RWPE1 (cell line): ENCODE results near the gene KCNQ5.

ENCODE experiments used
- CTCF ChIA-PET: fragments of 350-600 bp; sonication (Branson Sonifier 250); formaldehyde crosslinking; extraction: SDS; loops from one replicate; lab custom pipeline; 2021; lab: Yijun Ruan, JAX
- POLR2A ChIA-PET: fragments of 400-600 bp; formaldehyde crosslinking; extraction: SDS; loops from one replicate; lab custom pipeline; 2020; ENCODE audit warnings: antibody characterized with exemption; ENCODE audit not compliant: low non-redundant PET; lab: Yijun Ruan, JAX
- DNase-seq: peaks from one replicate; pipeline ENCODE4 v3.0.0; 2012; ENCODE audit warnings: low spot score
- H3K27ac ChIP-seq: fragments of 450-650 bp; 2 replicates; pipeline ENCODE4 v1.5.1; 2017
- CTCF ChIP-seq: fragments of 450-650 bp; conservative IDR thresholded peaks from 2 replicates; pipeline ENCODE4 v1.5.1; 2017; ENCODE audit warnings: low read depth, mild to moderate bottlenecking

The KCNQ5 gene

GRCh38 chr6:72635636-72636035 is 13.8 kb downstream of the KCNQ5 start:
- DNase-seq = no peak
- POLR2A ChIA-PET = no interaction called here
- no peak overlapping the region for H3K27ac ChIP-seq
- TF ChIP-seq CTCF = no peak
- CTCF ChIA-PET = interaction anchor here (0.6 to 0.7 kb wide), 2 partner anchors 155 to 1018 kb away, joined by 3 read pairs; no protein-coding TSS in a partner anchor

- CTCF ChIA-PET = no interaction called here
- POLR2A ChIA-PET = no interaction called here
- no peak overlapping the region for H3K27ac ChIP-seq
- no peak for DNase-seq
- TF ChIP-seq CTCF = no peak
Observed at GRCh38 chr6:72636215-72636614, 14.4 kb downstream of the KCNQ5 start.

DNA sequence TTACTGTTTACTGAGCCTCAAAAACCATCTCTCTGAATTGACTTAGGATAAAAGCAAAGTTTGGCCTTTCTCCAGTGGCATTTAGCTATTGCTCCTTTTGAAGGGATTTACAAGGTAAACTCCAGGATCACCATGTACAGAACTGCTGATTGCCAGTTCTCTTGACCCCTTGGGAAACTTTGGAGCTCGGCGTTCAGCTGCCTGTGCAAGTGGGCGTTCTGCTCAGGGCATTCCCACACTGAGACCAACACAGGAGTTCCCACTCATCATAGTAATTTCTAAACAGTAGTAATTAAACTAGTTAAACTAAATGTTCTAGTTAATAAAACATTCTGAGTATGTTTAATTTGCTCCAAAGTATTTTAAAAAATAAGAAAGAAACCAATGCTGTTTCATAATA is 14.9 kb downstream of the KCNQ5 start:
- no peak for TF ChIP-seq CTCF
- no peak overlapping the region for H3K27ac ChIP-seq
- CTCF ChIA-PET = no interaction called here
- POLR2A ChIA-PET = no interaction called here
- DNase-seq = no peak

DNA sequence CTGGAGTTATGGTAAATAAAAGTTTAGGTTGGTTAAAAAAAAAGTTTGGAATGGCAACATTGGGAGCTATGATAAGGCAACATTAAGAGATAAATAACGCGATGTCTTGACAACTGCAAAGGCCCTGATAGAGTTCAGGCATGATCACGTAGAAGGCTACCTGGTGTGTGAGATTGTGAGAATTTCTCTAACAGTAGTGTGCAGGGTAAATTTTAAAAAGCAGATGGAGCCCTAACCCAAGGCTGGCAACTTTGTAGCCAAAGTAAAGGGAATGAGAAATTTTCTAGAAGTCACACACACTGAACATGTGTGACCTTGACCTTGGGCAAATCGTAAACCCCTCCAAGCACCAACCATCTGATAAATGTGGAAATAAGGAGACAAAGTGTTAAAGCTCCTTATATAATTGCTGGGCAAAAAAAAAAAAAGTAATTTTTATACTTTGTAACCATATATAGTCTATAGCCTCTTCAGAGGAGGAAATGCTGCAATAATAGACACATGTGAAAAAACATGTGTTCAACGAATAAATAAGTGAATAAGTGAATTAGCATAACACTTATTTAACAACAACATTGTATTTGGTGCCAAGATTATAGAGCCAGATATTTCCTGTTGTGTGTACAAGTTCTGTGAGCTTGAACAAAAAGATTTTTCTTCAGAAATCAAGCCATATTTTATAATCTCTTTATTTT is 18.2 kb downstream of the KCNQ5 start:
- CTCF ChIA-PET = interaction anchor here (0.6 kb wide), 1 partner anchor 686 kb away, joined by 6 read pairs; no protein-coding TSS in a partner anchor
- POLR2A ChIA-PET = no interaction called here

DNA sequence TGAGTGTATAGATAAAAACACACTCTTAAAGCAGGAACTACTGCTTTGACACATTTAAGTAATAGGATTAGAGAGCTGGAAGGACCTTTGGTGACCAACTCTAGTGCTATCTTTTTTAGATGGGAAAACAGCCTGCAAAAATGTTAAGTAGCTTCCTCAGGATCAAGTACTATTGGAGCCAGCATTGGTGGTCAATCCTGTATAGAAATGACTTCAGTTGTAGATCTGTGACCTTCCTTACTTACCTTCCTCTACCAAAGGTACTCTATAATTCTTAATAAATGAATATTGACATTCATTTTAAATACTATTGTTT is 18.7 kb downstream of the KCNQ5 start:
- POLR2A ChIA-PET = no interaction called here
- CTCF ChIA-PET = no interaction called here
- DNase-seq = no peak
- no peak for TF ChIP-seq CTCF
- H3K27ac ChIP-seq = no peak overlapping the region

More for the DNA sequence above, 18.2 kb downstream of the KCNQ5 start:
- no peak for TF ChIP-seq CTCF
- no peak for DNase-seq
- H3K27ac ChIP-seq = no peak overlapping the region

GRCh38 chr6:72642435-72642834 is 20.6 kb downstream of the KCNQ5 start:
- ChIA-PET CTCF (interaction anchor here (0.6 kb wide), 1 partner anchor 665 kb away, joined by 3 read pairs; no protein-coding TSS in a partner anchor), POLR2A (no interaction called here)
- no peak for DNase-seq
- H3K27ac ChIP-seq = no peak overlapping the region
- TF ChIP-seq CTCF = no peak
